ENCODE results near the gene KLHDC8A. TPM values are rescaled to one million over a fixed set of nuclear protein-coding genes. Genes with fewer than 3 reads are reported as not detected.

The KLHDC8A gene
- total RNA-seq, 6 experiments from 2014 or later = not detected

- Mint-ChIP-seq H3K27ac (peak overlapping the region; percentile 97), H3K4me1 (ENCODE audit: low read depth) (peaks cover 57% of the 10 kb centered on the region), H3K27me3 (ENCODE audit: insufficient read depth) (no peaks in the 10 kb centered on the region; the same call in 1 of the 2 replicates), H3K9me3 (no peaks in the 10 kb centered on the region), H3K4me3 (peak overlapping the region; percentile 83), H3K36me3 (ENCODE audit: low read depth) (peaks cover 32% of the 10 kb centered on the region)
- DNase-seq = peak; percentile 54
- TF ChIP-seq, protein P1, sequence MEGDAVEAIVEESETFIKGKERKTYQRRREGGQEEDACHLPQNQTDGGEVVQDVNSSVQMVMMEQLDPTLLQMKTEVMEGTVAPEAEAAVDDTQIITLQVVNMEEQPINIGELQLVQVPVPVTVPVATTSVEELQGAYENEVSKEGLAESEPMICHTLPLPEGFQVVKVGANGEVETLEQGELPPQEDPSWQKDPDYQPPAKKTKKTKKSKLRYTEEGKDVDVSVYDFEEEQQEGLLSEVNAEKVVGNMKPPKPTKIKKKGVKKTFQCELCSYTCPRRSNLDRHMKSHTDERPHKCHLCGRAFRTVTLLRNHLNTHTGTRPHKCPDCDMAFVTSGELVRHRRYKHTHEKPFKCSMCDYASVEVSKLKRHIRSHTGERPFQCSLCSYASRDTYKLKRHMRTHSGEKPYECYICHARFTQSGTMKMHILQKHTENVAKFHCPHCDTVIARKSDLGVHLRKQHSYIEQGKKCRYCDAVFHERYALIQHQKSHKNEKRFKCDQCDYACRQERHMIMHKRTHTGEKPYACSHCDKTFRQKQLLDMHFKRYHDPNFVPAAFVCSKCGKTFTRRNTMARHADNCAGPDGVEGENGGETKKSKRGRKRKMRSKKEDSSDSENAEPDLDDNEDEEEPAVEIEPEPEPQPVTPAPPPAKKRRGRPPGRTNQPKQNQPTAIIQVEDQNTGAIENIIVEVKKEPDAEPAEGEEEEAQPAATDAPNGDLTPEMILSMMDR (IDR thresholded peaks at IDR 0.05) = no peak
Measured at GRCh38 chr1:205313563-205314308, 43.0 kb downstream of the KLHDC8A start.

GRCh38 chr1:205312866-205313562 is 43.7 kb downstream of the KLHDC8A start:
- DNase-seq = no peak
- peak overlapping the region; percentile 97 for H3K27ac Mint-ChIP-seq
- H3K4me1 Mint-ChIP-seq (ENCODE audit: low read depth) = peaks cover 49% of the 10 kb centered on the region

GRCh38 chr1:205310976-205311704 is 45.6 kb downstream of the KLHDC8A start:
- no peak for DNase-seq
- TF ChIP-seq, protein P1 (IDR thresholded peaks at IDR 0.05) = no peak
- Mint-ChIP-seq H3K27me3 (ENCODE audit: insufficient read depth) (no peaks in the 10 kb centered on the region; the same call in 1 of the 2 replicates), H3K36me3 (ENCODE audit: low read depth) (peaks cover 40% of the 10 kb centered on the region), H3K9me3 (no peaks in the 10 kb centered on the region), H3K4me3 (no peak overlapping the region), H3K4me1 (ENCODE audit: low read depth) (peaks cover 31% of the 10 kb centered on the region), H3K27ac (no peak overlapping the region)

More at GRCh38 chr1:205312866-205313562, 43.7 kb downstream of the KLHDC8A start:
- TF ChIP-seq, protein P1 (IDR thresholded peaks at IDR 0.05) = no peak
- no peaks in the 10 kb centered on the region for H3K9me3 Mint-ChIP-seq
- peak overlapping the region; percentile 83 for H3K4me3 Mint-ChIP-seq
- no peaks in the 10 kb centered on the region; the same call in 1 of the 2 replicates for H3K27me3 Mint-ChIP-seq (ENCODE audit: insufficient read depth)
- H3K36me3 Mint-ChIP-seq (ENCODE audit: low read depth) = peaks cover 31% of the 10 kb centered on the region

GRCh38 chr1:205309741-205310140 is 47.0 kb downstream of the KLHDC8A start:
- no peak overlapping the region for H3K27ac Mint-ChIP-seq
- H3K4me3 Mint-ChIP-seq = no peak overlapping the region
- peaks cover 30% of the 10 kb centered on the region for H3K4me1 Mint-ChIP-seq (ENCODE audit: low read depth)
- peaks cover 50% of the 10 kb centered on the region for H3K36me3 Mint-ChIP-seq (ENCODE audit: low read depth)
- no peak for DNase-seq
- H3K9me3 Mint-ChIP-seq = no peaks in the 10 kb centered on the region
- H3K27me3 Mint-ChIP-seq (ENCODE audit: insufficient read depth) = no peaks in the 10 kb centered on the region; the same call in 1 of the 2 replicates
- TF ChIP-seq, protein P1 (IDR thresholded peaks at IDR 0.05) = no peak

DNA sequence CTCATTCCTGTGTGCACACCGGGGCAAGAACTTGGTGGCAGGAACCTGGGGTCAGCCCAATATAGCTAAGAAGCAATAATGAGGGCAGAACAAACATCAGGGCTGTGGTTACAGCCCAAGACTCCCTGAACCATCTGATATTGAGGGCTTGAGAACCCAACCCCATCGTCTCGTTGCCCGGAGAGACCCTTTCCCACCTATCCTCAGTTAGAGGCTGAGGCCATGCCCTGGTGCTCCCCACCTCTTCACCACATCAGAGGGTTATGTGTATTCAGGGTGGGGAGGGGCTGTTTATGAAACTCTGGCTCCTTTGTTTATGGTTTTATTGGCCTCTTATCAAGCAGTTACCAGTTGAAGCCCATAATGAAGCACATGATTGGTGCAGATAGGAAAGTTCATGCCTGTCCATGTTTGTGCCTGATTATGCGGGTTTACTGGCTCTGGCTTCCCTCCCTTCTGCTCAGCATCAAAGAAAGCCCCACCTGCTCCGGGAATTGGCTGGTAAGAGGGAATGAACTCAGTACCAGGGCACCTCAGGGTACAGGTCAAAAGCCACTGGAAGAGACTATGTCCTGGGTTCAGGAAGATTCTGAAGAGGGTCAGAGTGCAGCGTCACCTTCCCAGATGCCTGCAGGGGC is 49.7 kb downstream of the KLHDC8A start:
- Mint-ChIP-seq H3K36me3 (ENCODE audit: low read depth) (peaks cover 59% of the 10 kb centered on the region), H3K9me3 (no peaks in the 10 kb centered on the region), H3K4me3 (no peak overlapping the region)

More for the DNA sequence above, 49.7 kb downstream of the KLHDC8A start:
- TF ChIP-seq, protein P1 (IDR thresholded peaks at IDR 0.05) = no peak
- H3K27me3 Mint-ChIP-seq (ENCODE audit: insufficient read depth) = no peaks in the 10 kb centered on the region; the same call in none of the 2 replicates
- peaks cover 17% of the 10 kb centered on the region for H3K4me1 Mint-ChIP-seq (ENCODE audit: low read depth)
- DNase-seq = no peak
- H3K27ac Mint-ChIP-seq = no peak overlapping the region

All from HFFc6 (cell line).